ENCODE results near the gene UBTF. TPM values are rescaled to one million over a fixed set of nuclear protein-coding genes. Genes with fewer than 3 reads are reported as not detected.

The UBTF gene, protein sequence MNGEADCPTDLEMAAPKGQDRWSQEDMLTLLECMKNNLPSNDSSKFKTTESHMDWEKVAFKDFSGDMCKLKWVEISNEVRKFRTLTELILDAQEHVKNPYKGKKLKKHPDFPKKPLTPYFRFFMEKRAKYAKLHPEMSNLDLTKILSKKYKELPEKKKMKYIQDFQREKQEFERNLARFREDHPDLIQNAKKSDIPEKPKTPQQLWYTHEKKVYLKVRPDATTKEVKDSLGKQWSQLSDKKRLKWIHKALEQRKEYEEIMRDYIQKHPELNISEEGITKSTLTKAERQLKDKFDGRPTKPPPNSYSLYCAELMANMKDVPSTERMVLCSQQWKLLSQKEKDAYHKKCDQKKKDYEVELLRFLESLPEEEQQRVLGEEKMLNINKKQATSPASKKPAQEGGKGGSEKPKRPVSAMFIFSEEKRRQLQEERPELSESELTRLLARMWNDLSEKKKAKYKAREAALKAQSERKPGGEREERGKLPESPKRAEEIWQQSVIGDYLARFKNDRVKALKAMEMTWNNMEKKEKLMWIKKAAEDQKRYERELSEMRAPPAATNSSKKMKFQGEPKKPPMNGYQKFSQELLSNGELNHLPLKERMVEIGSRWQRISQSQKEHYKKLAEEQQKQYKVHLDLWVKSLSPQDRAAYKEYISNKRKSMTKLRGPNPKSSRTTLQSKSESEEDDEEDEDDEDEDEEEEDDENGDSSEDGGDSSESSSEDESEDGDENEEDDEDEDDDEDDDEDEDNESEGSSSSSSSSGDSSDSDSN
- 66.0 and 74.3 TPM in 2 replicates for total RNA-seq (2022)
- Bru-seq, nascent RNA = percentile 70 among the genes with signal in this experiment
- BruChase-seq, experiment 1, labeled RNA remaining after a 2-hour chase = percentile 84 among the genes with signal in this experiment
- percentile 91 among the genes with signal in this experiment for BruChase-seq, experiment 2, labeled RNA remaining after a 6-hour chase
- long read RNA-seq, full-length matches to known transcripts = 32 of 69 reads
- long read RNA-seq, partial matches to known transcripts = 9 of 69 reads
- long read RNA-seq, other reads (novel, unspliced or antisense) = 28 of 69 reads

DNA sequence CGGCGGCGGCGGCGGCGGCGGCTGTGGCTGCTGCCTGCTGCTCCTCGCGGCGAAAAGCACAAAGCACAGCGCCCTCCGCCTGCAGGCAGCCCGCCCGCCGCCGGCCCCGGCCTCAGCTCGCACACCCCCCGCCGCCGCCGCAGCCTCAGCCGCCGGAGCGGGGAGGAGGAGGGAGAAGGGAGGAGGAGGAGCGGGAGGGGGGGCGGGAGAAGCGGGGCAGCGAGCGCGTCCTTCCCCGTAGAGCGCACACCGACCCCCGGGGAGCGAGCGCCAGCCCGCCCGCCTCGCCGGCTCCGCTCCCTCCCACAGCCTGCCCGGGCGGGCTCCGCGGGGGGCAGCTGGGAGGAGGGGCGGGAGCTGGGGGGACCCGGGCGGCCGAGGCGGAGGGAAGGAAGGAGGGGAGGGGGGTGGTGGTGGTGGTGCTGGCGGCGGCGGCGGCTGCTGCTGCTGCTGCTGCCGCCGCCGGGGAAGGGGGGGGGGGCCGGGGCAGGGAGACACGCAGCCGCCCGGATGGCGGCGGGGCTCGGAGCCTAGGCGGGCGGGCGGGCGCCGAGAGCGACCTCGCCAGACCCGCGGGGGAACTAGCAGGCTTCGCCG lies at the start of gene UBTF:
Gene UBTF (minus strand): TSS at position 60 of the 597 bp plus-strand sequence. CDS start 1,446 bp downstream, outside the sequence.
- intact Hi-C loops (cut with micrococcal nuclease; ENCODE audit: unreplicated experiment) = loop anchor here (2.0 to 5.0 kb wide), 2 partner anchors 88 to 105 kb away; partner anchors contain the start of genes RUNDC3A and SLC25A39
- H3K9me3 ChIP-seq = no peaks in the 10 kb centered on the region
- H3K4me1 Mint-ChIP-seq (ENCODE audit: low read depth, unreplicated experiment) = peaks cover 7% of the 10 kb centered on the region
- no peaks in the 10 kb centered on the region for H3K9me3 Mint-ChIP-seq (ENCODE audit: unreplicated experiment)
- H3K4me3 ChIP-seq (ENCODE audit: low read depth, low read length) = peak within 1 kb of the TSS; percentile 98
- H3K27me3 ChIP-seq (replicated peaks; ENCODE audit: control insufficient read depth, insufficient read depth, low read length) = no peaks in the 10 kb centered on the region
- peak; percentile 62 to 78 for DNase-seq
- H3K27ac Mint-ChIP-seq (ENCODE audit: unreplicated experiment) = peak within 1 kb of the TSS; percentile 69
- peaks cover 10% of the 10 kb centered on the region for H3K36me3 ChIP-seq (ENCODE audit: control insufficient read depth, insufficient read depth, low read length)
- peaks cover 42% of the 10 kb centered on the region for H3K36me3 Mint-ChIP-seq (ENCODE audit: insufficient read depth, unreplicated experiment)
- BruUV-seq (replicated peaks) = no TSS peak
- CTCF ChIA-PET = interaction anchor here (0.7 to 1.8 kb wide), 2 partner anchors 32 to 107 kb away, joined by 3 to 5 read pairs; no protein-coding TSS in a partner anchor
- peak within 1 kb of the TSS; percentile 97 for H3K4me3 Mint-ChIP-seq (ENCODE audit: unreplicated experiment)
- TF ChIP-seq, protein P1, sequence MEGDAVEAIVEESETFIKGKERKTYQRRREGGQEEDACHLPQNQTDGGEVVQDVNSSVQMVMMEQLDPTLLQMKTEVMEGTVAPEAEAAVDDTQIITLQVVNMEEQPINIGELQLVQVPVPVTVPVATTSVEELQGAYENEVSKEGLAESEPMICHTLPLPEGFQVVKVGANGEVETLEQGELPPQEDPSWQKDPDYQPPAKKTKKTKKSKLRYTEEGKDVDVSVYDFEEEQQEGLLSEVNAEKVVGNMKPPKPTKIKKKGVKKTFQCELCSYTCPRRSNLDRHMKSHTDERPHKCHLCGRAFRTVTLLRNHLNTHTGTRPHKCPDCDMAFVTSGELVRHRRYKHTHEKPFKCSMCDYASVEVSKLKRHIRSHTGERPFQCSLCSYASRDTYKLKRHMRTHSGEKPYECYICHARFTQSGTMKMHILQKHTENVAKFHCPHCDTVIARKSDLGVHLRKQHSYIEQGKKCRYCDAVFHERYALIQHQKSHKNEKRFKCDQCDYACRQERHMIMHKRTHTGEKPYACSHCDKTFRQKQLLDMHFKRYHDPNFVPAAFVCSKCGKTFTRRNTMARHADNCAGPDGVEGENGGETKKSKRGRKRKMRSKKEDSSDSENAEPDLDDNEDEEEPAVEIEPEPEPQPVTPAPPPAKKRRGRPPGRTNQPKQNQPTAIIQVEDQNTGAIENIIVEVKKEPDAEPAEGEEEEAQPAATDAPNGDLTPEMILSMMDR (IDR thresholded peaks at IDR 0.05; ENCODE audit: insufficient read depth in 1 of 2, low read depth in 1 of 2, low read length in 1 of 2, severe bottlenecking in 1 of 2, unreplicated experiment in 1 of 2) = no peak
- POLR2A ChIA-PET = interaction anchor here (0.6 to 2.6 kb wide), 4 partner anchors 11 to 111 kb away, joined by 4 to 9 read pairs (median 4); partner anchors contain the start of genes RUNDC3A and TMUB2
- peaks cover 9% of the 10 kb centered on the region for H3K4me1 ChIP-seq
- no peaks in the 10 kb centered on the region for H3K27me3 Mint-ChIP-seq (ENCODE audit: insufficient read depth, unreplicated experiment)

DNA sequence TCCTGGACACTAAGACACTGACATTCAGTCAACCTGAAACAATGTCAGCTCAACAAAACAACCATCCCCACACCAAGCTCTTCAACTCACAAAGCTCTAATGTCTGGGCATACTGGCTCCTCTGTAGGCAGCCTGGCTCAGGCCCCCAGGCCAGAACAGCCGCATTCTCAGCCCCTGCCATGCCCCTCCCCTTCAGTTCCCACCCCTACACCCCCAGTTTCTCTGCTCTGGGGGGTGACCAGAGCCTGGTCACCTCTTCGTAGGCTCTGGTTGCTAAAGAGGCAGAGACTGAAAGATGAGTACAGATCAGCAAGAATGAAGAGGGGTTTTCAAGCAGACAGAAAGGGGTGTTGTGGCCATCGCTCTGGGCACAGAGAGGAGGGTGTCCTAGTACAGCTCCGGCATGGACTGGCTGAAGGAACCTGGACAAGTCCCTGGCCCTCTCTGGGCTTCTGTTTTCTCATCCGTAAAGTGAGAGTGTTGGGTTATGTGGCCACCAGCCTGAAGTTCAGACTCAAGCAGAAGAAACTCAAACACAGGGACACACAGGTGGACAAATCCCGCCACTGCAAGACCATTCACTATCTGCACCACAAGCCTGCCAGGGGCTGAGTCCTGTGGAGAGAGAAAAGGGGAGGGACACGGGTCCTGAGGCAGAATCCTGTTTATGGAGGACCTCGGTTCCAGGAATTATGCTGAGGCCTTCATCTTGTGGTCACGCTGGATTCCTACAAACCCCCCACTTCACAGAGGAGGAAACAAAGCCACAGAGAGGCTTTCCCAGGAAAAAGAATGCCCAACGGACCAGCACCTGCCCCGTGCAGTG lies 49.4 kb upstream of the UBTF start:
- intact Hi-C loops (cut with micrococcal nuclease; ENCODE audit: unreplicated experiment) = no loop called here
- no peaks in the 10 kb centered on the region for H3K36me3 ChIP-seq (ENCODE audit: control insufficient read depth, insufficient read depth, low read length)
- H3K4me3 Mint-ChIP-seq (ENCODE audit: unreplicated experiment) = no peak overlapping the region
- TF ChIP-seq, protein P1 (IDR thresholded peaks at IDR 0.05; ENCODE audit: insufficient read depth in 1 of 2, low read depth in 1 of 2, low read length in 1 of 2, severe bottlenecking in 1 of 2, unreplicated experiment in 1 of 2) = no peak
- no peaks in the 10 kb centered on the region for H3K9me3 ChIP-seq
- H3K4me3 ChIP-seq (ENCODE audit: low read depth, low read length) = no peak overlapping the region
- H3K27me3 Mint-ChIP-seq (ENCODE audit: insufficient read depth, unreplicated experiment) = no peaks in the 10 kb centered on the region
- no peaks in the 10 kb centered on the region for H3K9me3 Mint-ChIP-seq (ENCODE audit: unreplicated experiment)
- no peak overlapping the region for H3K27ac Mint-ChIP-seq (ENCODE audit: unreplicated experiment)
- no peak for DNase-seq
- CTCF ChIA-PET = interaction anchor here (1.0 kb wide), 1 partner anchor 58 kb away, joined by 3 read pairs; no protein-coding TSS in a partner anchor
- H3K4me1 ChIP-seq = no peaks in the 10 kb centered on the region
- H3K4me1 Mint-ChIP-seq (ENCODE audit: low read depth, unreplicated experiment) = peaks cover 3% of the 10 kb centered on the region
- POLR2A ChIA-PET = no interaction called here
- no TSS peak for BruUV-seq (replicated peaks)
- no peaks in the 10 kb centered on the region for H3K27me3 ChIP-seq (replicated peaks; ENCODE audit: control insufficient read depth, insufficient read depth, low read length)
- H3K36me3 Mint-ChIP-seq (ENCODE audit: insufficient read depth, unreplicated experiment) = no peaks in the 10 kb centered on the region

Data from Caco-2 (cell line).